NCI-H1417 treated with DMSO at 0.1 percent for 48 hours (cell line): Measurements from ENCODE around the gene TLE4.

Experiments
- DNase-seq: peaks from one replicate; lab custom pipeline; 2025; lab: John Stamatoyannopoulos, UW

Gene TLE4

DNA sequence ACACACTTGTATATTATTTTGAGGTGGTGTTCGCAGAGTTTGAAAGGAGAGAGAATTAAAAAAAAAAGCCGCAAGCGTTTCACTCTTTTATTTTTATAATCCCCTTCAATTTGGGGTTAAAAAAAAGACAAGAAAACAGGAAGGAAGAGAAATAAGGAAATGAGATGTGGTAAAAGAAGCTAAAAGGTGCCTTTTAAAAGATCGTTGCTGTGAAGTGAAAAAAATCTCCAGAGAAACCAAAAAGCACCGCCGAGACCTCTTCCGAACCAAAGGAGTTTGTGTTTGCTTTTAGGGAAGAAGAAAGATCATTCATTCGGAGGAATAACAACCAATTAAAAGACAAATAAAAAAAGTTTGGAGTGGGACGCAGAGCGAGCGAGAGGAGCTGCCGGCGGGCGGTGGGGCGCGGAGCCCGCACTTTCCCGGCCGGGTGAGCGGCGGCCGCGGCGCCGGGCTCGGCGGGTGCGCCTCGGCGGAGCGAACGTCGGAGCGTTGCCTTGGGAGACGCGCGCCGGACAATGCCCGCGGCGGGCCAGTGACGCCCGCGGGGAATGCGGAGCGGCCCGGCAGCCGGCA, 355 bp downstream of the TLE4 start:
- DNase-seq = no peak

DNA sequence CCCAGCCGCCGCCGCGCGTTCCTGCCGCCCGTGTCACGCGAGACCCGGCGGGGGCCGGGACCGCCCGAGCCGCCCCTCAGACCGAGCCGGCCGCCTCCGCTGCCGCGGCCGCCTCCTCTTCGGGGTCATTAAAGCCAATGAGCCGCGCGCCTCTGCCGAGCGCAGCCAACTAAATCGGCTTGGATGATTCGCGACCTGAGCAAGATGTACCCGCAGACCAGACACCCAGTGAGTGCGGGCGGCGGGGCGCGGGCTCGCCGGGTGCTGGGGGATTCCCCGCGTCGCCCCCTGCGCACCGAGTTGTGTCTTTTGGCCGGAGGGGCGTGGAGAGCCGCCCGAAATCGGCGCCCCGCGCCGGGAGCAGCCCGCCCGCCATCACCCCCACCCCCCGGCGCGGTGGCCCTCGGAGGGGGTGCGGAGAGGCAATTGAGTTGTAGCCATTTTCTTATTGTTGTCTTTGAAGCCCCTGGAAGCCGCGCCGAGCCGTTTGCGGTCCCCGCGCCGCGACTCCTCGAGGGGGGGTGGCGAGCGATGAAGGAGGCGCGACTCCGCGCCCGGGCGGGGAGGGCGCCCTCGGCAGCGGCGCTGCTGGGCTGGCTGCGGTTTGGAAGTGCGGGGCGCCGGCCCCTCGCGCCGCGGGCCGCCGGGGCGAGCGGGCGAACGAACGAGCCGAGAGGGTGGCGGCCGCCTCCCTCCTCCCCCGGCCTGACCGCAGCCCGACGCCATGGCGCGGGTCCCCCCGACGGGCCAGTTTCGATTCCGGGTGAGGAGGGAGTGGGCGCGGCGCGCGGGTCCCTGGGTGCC, 1.0 kb downstream of the TLE4 start:
- no peak for DNase-seq

DNA sequence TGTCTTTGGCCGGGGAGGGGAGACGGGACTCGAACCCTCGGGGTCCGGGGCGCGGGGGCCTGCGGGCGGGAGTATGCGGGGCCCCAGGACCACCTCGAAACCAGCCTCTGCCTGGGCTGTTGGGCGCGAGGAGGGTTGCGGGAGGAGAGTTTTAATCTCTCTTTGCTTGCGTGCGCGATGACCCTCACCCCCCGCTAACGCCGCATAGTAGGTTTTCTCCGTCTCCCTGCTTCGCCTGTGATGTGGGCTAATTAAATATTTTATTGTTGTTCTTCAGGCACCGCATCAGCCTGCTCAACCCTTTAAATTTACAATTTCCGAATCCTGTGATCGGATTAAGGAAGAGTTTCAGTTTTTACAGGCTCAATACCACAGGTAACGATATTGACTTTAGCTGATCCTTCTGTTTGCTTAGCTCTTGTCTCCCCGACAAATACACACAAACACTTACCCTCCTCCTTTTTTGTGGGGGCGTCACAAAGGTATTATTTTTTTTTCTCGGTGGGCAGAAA, 1.7 kb downstream of the TLE4 start:
- no peak for DNase-seq

DNA sequence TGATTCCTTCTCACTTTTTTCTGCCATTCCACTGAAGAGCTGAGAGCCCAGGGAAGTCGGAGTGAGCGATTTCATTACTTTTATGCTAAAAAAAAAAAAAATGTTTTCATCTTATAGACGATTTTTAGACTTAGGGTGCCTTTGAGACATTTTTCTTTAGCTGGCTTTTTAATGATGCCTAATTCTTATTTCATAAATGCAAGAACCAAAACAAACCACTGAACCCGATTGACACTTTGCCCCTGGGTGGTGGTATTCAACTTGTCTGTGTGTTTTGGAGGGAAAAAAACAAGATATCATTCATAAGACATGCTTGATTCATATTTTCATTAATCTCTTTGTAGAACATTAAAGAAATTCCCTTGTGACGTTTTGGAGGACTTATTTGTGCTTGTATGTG, 2.4 kb downstream of the TLE4 start:
- no peak for DNase-seq

DNA sequence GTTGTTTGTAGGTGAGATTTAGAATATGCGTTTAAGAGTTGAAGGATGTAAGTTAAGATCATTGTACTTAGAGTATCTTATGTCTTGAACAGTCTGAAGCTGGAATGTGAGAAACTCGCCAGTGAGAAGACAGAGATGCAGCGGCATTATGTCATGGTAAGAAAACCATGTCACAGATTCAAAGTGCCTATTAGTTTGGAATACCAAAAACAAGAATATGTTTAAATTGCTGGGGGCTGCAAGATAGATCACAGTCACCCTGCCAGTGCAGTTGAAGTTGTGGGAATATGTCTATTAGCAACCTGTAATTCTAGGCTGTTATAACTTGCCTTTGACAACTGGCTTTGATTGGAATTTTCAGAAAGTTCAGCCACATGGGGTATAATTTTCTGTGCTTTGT, 3.0 kb downstream of the TLE4 start:
- no peak for DNase-seq

DNA sequence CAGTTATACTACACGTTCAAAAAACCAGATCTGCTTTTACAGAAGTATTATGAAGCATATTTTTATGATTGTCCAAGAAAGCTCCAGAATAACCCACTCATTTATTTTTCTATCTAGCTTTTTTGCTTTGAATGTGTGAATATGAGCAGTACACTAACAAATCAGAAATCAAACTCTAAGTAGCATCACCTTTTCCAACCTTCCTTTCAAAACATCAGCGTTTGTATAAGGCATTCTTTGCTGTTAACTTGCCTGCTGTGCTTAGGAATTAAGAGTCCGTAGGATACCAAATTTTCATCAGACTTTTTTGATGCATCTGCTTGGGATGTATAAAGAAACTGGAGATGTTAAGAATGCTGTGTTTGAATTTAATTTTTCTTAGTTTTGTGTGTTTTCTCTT, 3.8 kb downstream of the TLE4 start:
- DNase-seq = no peak

DNA sequence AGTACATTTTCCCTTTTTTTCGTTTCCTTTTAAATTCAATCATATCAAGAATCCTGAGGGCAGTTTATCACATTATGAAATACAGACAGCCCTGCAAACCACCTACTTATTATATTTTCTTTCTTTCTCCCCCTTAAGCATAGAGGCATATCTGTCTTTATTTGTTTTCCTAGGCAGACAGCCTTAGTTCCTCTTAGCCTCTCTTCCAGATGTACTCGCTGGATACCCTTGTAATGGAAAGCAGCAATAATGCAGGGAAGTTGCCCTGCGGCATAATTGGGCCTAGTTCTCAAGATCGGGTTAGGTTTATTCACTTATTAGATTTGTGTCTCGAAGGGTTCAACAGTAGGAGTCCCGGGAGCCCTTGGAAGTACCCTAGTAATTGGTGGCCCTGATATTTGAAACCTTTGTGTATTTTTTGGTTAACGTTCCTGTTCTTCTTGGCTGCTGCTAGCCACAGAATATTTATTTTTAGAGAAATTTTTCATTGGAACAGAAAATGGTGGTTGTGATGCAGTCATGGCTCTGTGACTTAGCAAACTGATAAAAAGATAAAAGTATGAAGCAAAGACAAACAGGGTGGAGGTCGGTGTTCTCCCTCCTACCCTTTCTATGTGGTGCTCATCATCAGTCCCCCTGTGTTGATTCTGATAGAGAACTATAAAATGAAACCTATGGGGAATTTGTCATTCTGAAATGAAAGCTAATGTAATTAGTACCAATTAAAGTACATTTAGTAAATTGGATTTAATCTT, 6.4 kb downstream of the TLE4 start:
- DNase-seq = no peak

DNA sequence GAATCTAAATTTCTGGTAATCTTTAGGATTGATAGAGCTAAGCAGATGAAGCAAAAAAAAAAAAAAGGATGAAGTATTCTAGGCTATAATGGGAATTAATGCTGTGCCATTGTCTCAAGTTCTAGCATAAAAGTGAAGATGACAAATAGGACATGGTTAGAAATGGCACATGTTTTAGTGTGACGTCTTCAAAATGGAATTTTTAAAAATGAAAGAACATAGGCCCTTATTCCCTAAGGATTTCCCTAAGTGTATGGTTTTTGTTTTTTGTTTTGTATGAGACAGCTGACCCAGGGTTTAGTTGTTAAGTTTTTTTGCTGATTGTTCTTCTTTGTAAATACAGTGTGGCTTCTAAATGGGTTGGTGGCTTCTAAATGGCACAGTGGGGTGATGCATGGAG, 7.1 kb downstream of the TLE4 start:
- no peak for DNase-seq

DNA sequence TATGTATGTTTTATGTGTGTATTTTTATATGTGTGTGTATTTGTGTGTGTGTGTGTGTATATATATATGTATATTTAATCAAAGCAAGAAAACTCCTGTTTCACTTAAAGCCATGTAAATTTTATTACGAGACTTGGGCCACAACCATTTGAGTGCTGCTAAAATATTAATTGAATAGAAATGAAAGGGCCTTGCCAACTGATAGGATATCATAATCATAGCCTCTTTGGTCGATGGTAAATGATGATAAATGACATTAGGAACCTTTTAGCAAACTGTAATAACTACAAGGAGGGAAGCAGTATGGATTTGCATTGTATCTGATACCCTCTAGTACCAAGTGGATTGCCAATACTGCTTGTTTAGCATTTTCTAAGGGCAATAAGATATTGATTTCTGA, 7.9 kb downstream of the TLE4 start:
- DNase-seq = no peak

DNA sequence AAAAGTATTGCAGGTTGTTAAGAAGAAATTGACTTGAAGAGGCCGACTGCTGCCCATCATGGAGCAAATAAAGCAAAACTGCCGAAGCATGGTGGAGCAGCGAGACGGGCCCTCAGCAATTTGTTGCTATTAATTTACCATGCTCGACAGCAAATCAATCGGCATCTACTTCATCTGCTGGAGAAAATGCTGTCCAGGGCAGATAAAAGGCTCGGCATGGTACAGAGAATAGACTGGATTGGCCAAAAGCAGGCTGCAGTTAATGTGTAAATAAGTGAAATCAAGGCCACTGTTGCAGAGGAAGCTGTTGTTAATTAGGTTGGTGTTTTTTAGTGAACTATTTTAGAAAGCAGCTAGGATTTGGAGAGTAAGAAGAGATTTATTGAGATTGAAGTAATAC, 8.3 kb downstream of the TLE4 start:
- no peak for DNase-seq

DNA sequence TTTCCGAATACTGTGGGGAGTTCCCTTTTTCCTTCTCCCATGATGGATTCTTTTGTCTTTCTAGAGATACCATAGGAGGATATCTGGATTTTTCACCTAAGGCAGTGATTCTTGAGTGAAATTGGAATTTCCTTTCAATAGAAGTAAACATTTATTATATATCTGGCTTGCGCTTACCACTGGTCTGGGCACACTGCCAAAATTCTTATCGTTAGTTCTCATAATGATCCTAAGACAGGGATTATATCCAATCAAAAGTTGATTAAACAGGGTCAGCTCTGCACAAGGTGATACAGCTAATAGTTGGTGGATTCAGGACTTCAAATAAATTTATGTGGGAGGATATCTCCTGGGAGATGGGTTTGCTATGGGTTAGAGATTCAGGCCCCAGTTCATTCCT, 9.6 kb downstream of the TLE4 start:
- DNase-seq = no peak

DNA sequence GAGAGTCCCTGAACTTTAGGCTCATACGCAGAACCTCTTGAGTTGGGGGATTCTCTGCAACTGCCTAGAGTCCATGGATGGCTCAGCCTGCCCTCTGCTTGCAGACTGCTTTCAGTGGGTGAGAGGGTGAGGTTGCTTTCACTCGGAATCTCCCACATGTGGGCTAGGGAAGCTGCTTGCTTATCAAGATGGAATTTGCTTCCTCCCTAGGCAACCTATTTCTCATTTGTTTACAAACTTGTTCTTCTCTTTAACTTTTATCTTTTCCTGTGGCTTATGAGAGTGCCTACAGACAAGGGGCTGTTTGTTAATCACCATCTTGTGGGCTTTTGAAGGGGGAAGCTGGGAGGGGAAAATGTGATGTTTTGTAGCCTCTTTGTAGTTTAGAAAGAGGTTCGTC, 10.0 kb downstream of the TLE4 start:
- DNase-seq = no peak

DNA sequence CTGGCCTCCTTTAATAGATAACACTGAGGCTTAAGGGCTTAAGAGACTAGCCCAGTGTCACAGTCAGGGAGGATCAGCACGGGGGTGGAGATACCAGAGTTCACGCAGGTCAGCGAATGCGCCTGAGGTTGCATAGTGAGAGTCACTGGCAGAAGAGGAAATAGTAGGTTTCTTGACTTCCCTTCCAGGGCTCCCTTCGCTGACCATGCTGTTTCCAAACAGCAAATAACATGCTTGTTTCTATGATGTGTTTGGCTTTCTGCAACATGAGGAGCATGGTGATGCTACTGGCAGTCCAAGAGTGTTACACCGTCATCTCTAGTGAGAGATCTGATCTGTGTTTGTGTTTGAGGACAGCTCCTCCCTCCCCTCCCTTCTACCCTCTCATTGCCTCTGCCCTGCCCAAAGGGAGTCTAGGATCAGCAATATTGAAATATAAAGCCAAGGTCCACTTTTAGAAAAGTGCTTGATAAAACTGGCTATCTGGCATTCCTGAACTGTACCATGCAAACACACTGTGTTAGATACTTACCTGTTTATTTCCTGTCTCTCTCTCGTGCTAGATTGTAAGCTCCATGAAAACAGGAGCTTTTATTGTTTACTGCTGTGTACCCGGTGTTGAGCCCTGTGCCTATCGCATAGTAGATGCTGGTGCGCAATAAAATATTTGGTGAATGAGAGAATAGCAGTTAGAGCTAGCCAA, 12.3 kb downstream of the TLE4 start:
- DNase-seq = no peak

DNA sequence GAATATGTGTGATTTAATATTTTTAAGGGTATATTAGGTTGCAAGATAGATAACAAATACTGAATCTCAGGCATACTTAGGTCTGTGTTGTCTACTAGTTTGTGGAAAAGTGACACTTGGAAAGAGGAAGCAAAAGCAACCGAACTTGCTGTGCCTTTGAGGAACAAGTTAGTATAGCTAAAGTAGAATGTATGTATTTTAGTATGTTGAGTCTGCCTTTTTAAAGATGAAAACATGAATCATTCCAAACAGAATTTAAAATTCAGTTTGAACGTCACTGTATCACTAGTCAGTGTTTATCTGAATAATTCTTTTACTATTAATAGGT, 12.9 kb downstream of the TLE4 start:
- no peak for DNase-seq

DNA sequence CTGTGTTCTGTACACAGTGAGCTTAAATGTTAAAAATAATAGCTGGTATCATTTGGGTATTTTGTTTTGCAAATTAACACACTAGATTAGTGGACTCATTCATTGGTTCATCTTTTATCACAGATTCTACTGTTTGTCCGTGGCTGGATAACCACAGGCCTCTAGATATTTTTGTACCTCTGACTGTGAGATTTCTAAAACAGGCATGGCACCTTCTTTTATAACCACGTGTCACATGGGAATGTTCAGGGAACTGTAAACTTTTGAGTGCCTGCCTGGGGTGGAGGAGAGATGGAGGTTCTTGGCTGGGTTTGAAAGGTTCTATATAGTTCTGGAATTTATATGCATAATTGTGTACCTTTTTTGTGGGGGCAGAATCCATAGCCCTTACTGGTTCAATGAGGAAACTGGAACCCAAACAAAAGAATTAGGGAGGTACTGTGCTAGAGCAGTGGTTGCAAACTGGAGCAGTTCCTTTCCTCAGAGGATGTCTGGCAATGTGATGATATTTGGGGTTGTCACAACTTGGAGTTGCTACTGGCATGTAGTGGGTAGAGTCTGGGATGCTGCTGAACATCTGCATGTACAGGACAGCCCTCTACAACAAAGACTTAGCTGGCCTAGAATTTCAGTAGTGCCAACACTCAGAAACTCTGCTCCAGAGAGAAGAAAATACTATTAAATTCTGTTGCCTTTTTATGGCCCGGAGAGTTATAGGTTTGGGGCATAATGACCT, 16.9 kb downstream of the TLE4 start:
- no peak for DNase-seq

DNA sequence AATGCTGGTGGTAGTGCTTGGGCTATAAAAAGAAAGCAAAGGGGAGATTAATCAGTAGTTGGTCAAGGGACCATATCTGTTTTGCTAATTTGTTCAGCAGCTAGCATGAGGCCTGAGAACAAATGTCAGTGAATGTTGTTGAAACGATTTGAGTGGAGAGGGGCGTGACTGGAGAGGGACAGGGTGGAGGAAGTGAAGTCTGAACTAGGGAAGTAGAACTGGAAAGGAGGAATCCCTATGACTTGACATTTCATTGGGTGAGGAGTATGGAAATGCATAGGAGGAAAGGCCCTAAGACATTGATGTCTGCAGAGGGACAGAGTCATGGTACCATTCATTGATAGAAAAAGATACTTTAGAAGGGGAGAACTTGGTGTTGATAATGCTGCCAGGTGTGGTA, 19.7 kb downstream of the TLE4 start:
- no peak for DNase-seq

DNA sequence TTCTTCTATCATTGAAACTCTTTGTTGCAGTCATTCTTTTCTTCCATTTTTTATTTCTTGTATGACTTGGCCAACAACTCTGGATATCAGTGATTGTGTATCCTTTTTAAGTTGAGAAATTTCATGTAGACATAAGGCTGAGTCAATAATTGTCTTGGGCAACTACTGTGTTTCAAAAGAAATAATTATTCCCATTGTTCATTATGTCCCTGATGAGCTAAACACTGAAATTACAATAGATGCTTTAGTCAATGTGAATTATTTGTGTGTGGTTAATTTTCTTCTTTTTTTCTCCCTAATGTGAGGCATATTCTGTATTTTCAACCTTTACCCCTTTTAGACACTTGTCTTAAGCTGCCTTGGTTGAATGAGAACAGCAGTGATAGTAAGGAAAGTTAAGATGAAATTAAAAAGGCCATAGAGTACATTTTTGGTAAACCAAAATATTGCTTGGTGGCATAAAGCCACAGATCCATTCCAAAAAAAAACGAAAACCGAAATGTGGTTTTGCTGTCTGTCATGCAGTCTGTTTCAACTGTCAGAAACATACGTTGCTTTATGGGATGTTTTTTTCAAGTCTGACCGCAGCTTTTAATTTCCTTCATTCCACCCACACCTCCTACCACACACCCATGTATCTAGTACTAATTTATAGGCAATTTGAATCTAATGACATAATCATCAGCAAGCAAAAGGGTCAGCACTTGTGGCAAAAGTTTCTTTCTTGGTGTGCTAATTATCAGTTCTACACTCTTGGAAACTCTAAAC, 21.1 kb downstream of the TLE4 start:
- no peak for DNase-seq

DNA sequence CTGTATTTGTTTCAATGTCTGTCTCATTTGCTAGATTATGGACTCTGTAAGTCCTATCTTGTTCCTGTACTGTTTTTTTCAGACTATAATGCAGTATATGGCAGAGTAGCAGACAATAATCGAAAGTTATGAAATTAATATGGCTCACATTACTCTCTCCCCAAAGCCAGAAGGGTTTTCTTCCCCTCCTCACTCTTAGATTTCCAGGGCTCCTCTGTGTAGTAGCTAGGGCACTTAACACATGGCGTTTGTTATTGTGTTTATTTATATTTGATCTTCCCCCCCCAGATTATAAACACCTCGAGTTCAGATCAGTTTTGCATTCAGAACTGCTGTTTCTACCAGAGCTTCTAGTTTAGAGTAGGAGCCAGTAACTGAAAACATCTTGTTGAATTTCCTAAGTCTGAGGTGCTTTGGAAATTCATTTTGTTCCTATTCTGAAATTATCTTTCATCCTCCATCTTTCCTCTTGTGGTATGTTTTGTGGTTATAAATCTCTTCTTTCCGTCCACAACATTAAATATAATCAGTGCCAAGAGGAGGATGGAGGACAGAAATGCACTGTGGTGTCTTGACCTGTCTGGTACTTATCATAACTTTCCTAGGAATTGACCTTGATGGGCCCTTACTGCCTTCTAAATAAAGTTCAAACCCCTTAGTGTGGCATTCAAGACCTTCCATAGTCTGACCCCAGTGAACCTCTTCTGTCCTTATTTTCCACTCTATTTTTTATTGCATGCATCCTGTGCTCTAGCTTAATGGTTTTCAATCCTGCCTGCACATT, 27.0 kb downstream of the TLE4 start:
- no peak for DNase-seq

DNA sequence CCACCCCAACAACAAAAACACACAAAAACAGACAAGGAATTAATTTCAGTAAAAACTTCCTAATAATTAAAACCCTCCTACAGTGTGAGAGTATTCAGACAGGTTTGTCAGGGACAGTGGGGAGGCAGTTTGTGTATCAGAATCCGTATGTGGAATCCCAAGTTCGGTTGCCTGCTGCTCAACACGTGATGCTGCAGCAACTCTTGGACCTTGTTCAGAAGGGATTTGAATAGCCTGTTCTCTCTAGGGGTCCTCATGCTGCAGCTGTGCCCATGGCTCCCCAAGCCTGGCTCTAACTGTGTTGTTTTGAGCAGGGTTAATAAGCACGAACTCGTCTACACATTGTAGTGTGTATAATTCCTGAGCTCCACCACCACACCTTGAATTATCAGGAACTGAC, 28.7 kb downstream of the TLE4 start:
- DNase-seq = no peak

DNA sequence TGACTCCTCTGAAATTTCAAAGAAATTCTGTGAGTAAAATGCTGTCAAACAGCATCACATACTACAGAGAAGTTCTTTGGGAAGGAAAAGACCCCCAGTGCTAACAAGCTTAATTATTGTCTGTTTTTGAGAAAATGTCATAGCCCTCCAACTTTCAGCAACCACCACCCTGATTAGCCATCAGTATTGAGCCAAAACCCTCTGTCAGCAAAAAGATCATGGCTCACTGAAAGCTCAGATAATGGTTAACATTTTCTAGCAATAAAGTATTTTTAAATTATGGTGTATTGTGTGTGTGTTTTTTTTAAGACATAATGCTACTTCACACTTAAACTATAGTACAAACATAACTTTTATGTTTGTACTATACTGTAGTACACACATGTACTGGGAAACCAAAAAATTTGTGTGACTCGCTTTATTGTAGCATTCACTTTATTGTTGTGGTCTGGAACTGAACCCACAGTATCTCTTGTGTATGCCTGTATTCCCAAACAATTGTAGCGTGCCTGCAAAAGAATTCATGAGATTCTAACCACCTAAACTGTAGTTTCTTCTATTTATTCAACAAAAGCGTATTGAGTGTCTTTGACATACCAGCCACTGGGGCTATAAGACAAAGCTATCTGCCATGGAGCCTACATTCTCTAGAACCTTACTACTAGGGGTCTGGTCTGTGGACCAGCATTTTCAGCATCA, 31.6 kb downstream of the TLE4 start:
- DNase-seq = no peak
